Measurements from ENCODE around the gene SARDH. TPM values are rescaled to one million over a fixed set of nuclear protein-coding genes. Genes with fewer than 3 reads are reported as not detected.
"Not testable (repeated sequence)": the region's sequence is repeated elsewhere in the genome, so short reads cannot be mapped to it uniquely, and the experiment has no call there.

Gene SARDH
- total and polyA plus RNA-seq, 9 of the 15 experiments (the other 6 are each of a cell fraction or from before 2014, with no cell fraction given): 0.14 TPM; not detected in 8

- CTCF ChIA-PET (ENCODE audit: low intra/inter-chr PET ratio): no interaction called here
Observed at GRCh38 chr9:133747309-133747708, 9.2 kb upstream of the SARDH start.

GRCh38 chr9:133744528-133744927 lies 6.4 kb upstream of the SARDH start:
- H3K4me2 ChIP-seq (ENCODE audit: insufficient read depth, low read length); H2AFZ ChIP-seq (ENCODE audit: low read depth, low read length); FAIRE-seq; H3K9me3 ChIP-seq (replicated peaks; ENCODE audit: control insufficient read depth, insufficient read depth, low read depth, low read length); H3K4me3 ChIP-seq; H3K27ac ChIP-seq (ENCODE audit: extremely low read depth, low read depth, low read length); H4K20me1 ChIP-seq (replicated peaks; ENCODE audit: control insufficient read depth, insufficient read depth, low read length); H3K4me1 ChIP-seq (replicated peaks in 1 of 2; ENCODE audit: control insufficient read depth in 2 of 2, insufficient read depth in 2 of 2, low read length in 2 of 2); H3K79me2 ChIP-seq (ENCODE audit: control insufficient read depth, insufficient read depth, low read length); BruUV-seq (replicated peaks); CTCF ChIA-PET (ENCODE audit: low intra/inter-chr PET ratio); H3K36me3 ChIP-seq (ENCODE audit: control insufficient read depth, insufficient read depth, low read length); in situ Hi-C loops (cut with MboI); ATAC-seq; H3K9ac ChIP-seq (ENCODE audit: insufficient read depth in 1 of 2, low read depth in 2 of 2, low read length in 2 of 2); POLR2A ChIA-PET; intact Hi-C loops (cut with micrococcal nuclease); DNase-seq (ENCODE audit: extremely low read depth in 1 of 4, low spot score in 3 of 4); H3K9me1 ChIP-seq (ENCODE audit: control insufficient read depth, insufficient read depth, low read length): not testable (repeated sequence)
- WGBS (ENCODE audit: insufficient coverage, low coverage, missing lambda C conversion rate): 3% methylated on average over 6 of the region's 31 CpGs
- peaks cover 0 to 17% of the 10 kb centered on the region in 2 experiments; a peak in 2 of 5 replicates for H3K27me3 ChIP-seq (ENCODE audit: control insufficient read depth in 2 of 2, insufficient read depth in 2 of 2, low read length in 2 of 2)

More at GRCh38 chr9:133747309-133747708, 9.2 kb upstream of the SARDH start:
- POLR2A ChIA-PET: interaction anchor here (1.1 kb wide), 1 partner anchor 22 kb away, joined by 3 read pairs; no protein-coding TSS in a partner anchor
- Histone ChIP-seq H4K20me1 (replicated peaks; ENCODE audit: control insufficient read depth, insufficient read depth, low read length) (peaks cover 6% of the 10 kb centered on the region; the same call in 1 of the 2 replicates), H3K9me3 (replicated peaks; ENCODE audit: control insufficient read depth, insufficient read depth, low read depth, low read length) (no peaks in the 10 kb centered on the region), H2AFZ (ENCODE audit: low read depth, low read length) (no peak overlapping the region), H3K4me3 (no peak overlapping the region), H3K27me3 (ENCODE audit: control insufficient read depth in 2 of 2, insufficient read depth in 2 of 2, low read length in 2 of 2) (peaks cover 0 to 4% of the 10 kb centered on the region in 2 experiments; a peak in 1 of 5 replicates), H3K27ac (ENCODE audit: extremely low read depth, low read depth, low read length) (no peak overlapping the region), H3K79me2 (ENCODE audit: control insufficient read depth, insufficient read depth, low read length) (no peaks in the 10 kb centered on the region), H3K4me2 (ENCODE audit: insufficient read depth, low read length) (no peak overlapping the region), H3K36me3 (ENCODE audit: control insufficient read depth, insufficient read depth, low read length) (no peaks in the 10 kb centered on the region), H3K9ac (ENCODE audit: insufficient read depth in 1 of 2, low read depth in 2 of 2, low read length in 2 of 2) (no peak overlapping the region), H3K4me1 (replicated peaks in 1 of 2; ENCODE audit: control insufficient read depth in 2 of 2, insufficient read depth in 2 of 2, low read length in 2 of 2) (no peaks in the 10 kb centered on the region; a peak in 2 of 5 replicates), H3K9me1 (ENCODE audit: control insufficient read depth, insufficient read depth, low read length) (no peaks in the 10 kb centered on the region)
- intact Hi-C loops (cut with micrococcal nuclease): no loop called here
- ATAC-seq: no peak
- no peak for FAIRE-seq
- BruUV-seq (replicated peaks): no TSS peak
- no peak for DNase-seq (ENCODE audit: extremely low read depth in 1 of 4, low spot score in 3 of 4)
- TF ChIP-seq PBX2 (CRISPR knock-in tag; IDR thresholded peaks at IDR 0.05; ENCODE audit: low read depth) (no peak), PBX2 (tag; conservative IDR thresholded peaks at IDR 0.05; ENCODE audit: low read depth) (peak; percentile 60), KAT2B (IDR thresholded peaks at IDR 0.05; ENCODE audit: low read depth, low read length) (no peak), ARID1B (IDR thresholded peaks at IDR 0.05) (peak; percentile 49), CBFA2T2 (conservative IDR thresholded peaks at IDR 0.05) (0 out of 2 replicates have a peak, but pooled peaks have one; percentile 14), CBFA2T3 (IDR thresholded peaks at IDR 0.05) (peak; percentile 55; the same call in 1 of the 2 replicates), ZNF444 (CRISPR knock-in tag; IDR thresholded peaks at IDR 0.05) (no peak), TFAM (CRISPR knock-in tag; conservative IDR thresholded peaks at IDR 0.05) (no peak), MEIS2 (IDR thresholded peaks at IDR 0.05; ENCODE audit: partially characterized antibody) (peak; percentile 32), ARID2 (IDR thresholded peaks at IDR 0.05) (no peak), FOXA3 (CRISPR knock-in tag; conservative IDR thresholded peaks at IDR 0.05 in 1 of 2, IDR thresholded peaks at IDR 0.05 in 1 of 2) (peak in 1 of 2 experiments; percentile 57; a peak in 2 of 4 replicates), SOX6 (IDR thresholded peaks at IDR 0.05) (0 out of 2 replicates have a peak, but pooled peaks have one; percentile 21), TAL1 (IDR thresholded peaks at IDR 0.05) (peak; percentile 35; the same call in 1 of the 2 replicates), NFIC (IDR thresholded peaks at IDR 0.05) (no peak), RFX1 (IDR thresholded peaks at IDR 0.05) (peak; percentile 9; the same call in 1 of the 2 replicates), THRB (CRISPR knock-in tag; conservative IDR thresholded peaks at IDR 0.05) (no peak), TCF3 (CRISPR knock-in tag; IDR thresholded peaks at IDR 0.05) (peak; percentile 60)
- in situ Hi-C loops (cut with MboI): no loop called here
